Gastroesophageal sphincter (tissue), 4 donors: ENCODE measurements around the gene TMEM255B. TPM values are rescaled to one million over a fixed set of nuclear protein-coding genes. Genes with fewer than 3 reads are reported as not detected.

ENCODE experiments used
- ATAC-seq: fragments of 150-250 bp; one replicate; pipeline ENCODE4 v1.9.1; 2016; ENCODE audit warnings: mild to moderate bottlenecking, moderate library complexity
- H3K27ac ChIP-seq, 4 donors: fragments of 200-600 bp; sonication (generic) in 3 of 4; 1 replicate in 3 of 4; 2 replicates in 1 of 4; pipeline ENCODE4 v1.5.1; 2016 to 2019
- H3K27me3 ChIP-seq: fragments of 200-600 bp; sonication (generic); one replicate; pipeline ENCODE4 v1.5.1; 2019
- H3K36me3 ChIP-seq, 2 donors: fragments of 200-600 bp; sonication (generic); one replicate each; pipeline ENCODE4 v1.5.1; 2019; ENCODE audit warnings: control low read depth in 1 of 2
- H3K4me1 ChIP-seq, 3 donors: fragments of 200-600 bp; sonication (generic); 1 replicate in 2 of 3; 2 replicates in 1 of 3; pipeline ENCODE4 v1.5.1; 2016 to 2019; ENCODE audit warnings: control low read depth in 2 of 3
- H3K4me3 ChIP-seq, 2 donors: fragments of 200-600 bp; sonication (generic); one replicate each; pipeline ENCODE4 v1.5.1; 2019; ENCODE audit warnings: mild to moderate bottlenecking in 1 of 2, moderate library complexity in 1 of 2
- H3K9me3 ChIP-seq, 3 donors: fragments of 200-600 bp; sonication (generic); one replicate each; pipeline ENCODE4 v1.5.1; 2017 to 2019; ENCODE audit warnings: control low read depth in 2 of 3
- CTCF ChIP-seq, 4 experiments: fragments of 200-600 bp in 2 of 4; fragments of 450-650 bp in 2 of 4; sonication (generic) in 1 of 4; IDR thresholded peaks; one replicate each; pipeline ENCODE4 v1.5.1; 2017 to 2019; ENCODE audit warnings: antibody characterized with exemption in 4 of 4, mild to moderate bottlenecking in 2 of 4, moderate library complexity in 2 of 4
- EP300 ChIP-seq: sonication (generic); formaldehyde crosslinking; IDR thresholded peaks from one replicate; pipeline ENCODE4 v1.6.1; 2017; ENCODE audit warnings: antibody characterized with exemption, mild to moderate bottlenecking
- POLR2A ChIP-seq, 2 donors: fragments of 450-650 bp; IDR thresholded peaks; one replicate each; pipeline ENCODE4 v1.6.1; 2017; ENCODE audit warnings: antibody characterized with exemption in 2 of 2, mild to moderate bottlenecking in 2 of 2, moderate library complexity in 1 of 2
- POLR2AphosphoS5 ChIP-seq: sonication (generic); formaldehyde crosslinking; IDR thresholded peaks from one replicate; pipeline ENCODE4 v1.6.1; 2017; ENCODE audit warnings: antibody characterized with exemption
- WGBS, 2 donors: methylation state at CpG; one replicate each; pipeline ENCODE4 v1.1.5; 2018; ENCODE audit warnings: low coverage in 1 of 2; 5-methylcytosine and 5-hydroxymethylcytosine counted together
- total RNA-seq, 4 donors: library from RNA; depleted of rRNA; stranded (reverse); fragments of >200 nt; gene quantifications; one replicate each; pipeline ENCODE4 v1.1.0, GENCODE V29; 2016

TMEM255B gene
- total RNA-seq, 4 donors from 2014 or later = 4.9 to 13.2 (median 7.8) TPM

GRCh38 chr13:113746671-113747070 lies 12.4 kb upstream of the TMEM255B start:
- peaks cover 6% of the 10 kb centered on the region for H3K27me3 ChIP-seq
- WGBS, 2 donors = 0 to 42% methylated on average over 1 of the region's 12 CpGs
- H3K9me3 ChIP-seq = no peaks in the 10 kb centered on the region
- no peak for ATAC-seq
- H3K36me3 ChIP-seq = no peaks in the 10 kb centered on the region
- TF ChIP-seq CTCF (IDR thresholded peaks at IDR 0.05) (no peak), EP300 (no peak), POLR2AphosphoS5 (no peak)
- peaks cover 0 to 9% (median 0%) of the 10 kb centered on the region in 3 donors for H3K4me1 ChIP-seq
- no peak overlapping the region for H3K4me3 ChIP-seq
- H3K27ac ChIP-seq = no peak overlapping the region

DNA sequence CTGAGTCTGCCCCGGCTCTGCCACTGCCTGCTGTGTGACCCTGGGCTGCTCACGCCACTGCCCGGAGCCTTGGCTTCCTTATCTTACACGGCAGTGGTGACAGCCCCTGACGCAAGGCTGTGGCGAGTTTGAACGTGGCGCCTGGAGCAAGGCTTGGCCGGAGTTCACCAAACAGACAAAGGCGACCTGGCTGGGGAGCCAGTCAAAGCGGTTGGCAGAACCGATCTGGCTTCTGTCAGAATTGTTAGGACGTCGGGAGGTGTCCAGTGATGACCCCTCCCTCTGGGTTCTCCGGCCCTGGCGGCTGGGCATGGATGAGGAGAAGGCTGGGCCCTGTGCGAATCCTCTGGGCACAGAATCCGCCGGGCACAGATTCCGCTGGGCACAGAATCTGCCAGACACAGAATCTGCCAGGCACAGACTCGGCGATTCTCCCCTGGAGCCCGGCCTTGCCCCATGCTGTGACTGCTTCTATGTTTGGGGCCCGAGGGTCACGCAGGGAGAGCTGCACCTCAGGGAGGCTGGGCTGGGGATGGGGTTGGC lies 11.7 kb upstream of the TMEM255B start:
- Histone ChIP-seq H3K4me3 (no peak overlapping the region), H3K27me3 (peaks cover 6% of the 10 kb centered on the region), H3K36me3 (no peaks in the 10 kb centered on the region), H3K9me3 (no peaks in the 10 kb centered on the region), H3K4me1 (peaks cover 0 to 3% (median 0%) of the 10 kb centered on the region in 3 donors), H3K27ac (no peak overlapping the region)
- no peak for TF ChIP-seq CTCF (IDR thresholded peaks at IDR 0.05)
- no peak for TF ChIP-seq POLR2A (IDR thresholded peaks at IDR 0.05)
- TF ChIP-seq POLR2AphosphoS5 = no peak
- no peak for TF ChIP-seq EP300
- peak; percentile 24 for ATAC-seq
- WGBS, 2 donors = no CpG with 5 or more reads among the region's 25 CpGs

DNA sequence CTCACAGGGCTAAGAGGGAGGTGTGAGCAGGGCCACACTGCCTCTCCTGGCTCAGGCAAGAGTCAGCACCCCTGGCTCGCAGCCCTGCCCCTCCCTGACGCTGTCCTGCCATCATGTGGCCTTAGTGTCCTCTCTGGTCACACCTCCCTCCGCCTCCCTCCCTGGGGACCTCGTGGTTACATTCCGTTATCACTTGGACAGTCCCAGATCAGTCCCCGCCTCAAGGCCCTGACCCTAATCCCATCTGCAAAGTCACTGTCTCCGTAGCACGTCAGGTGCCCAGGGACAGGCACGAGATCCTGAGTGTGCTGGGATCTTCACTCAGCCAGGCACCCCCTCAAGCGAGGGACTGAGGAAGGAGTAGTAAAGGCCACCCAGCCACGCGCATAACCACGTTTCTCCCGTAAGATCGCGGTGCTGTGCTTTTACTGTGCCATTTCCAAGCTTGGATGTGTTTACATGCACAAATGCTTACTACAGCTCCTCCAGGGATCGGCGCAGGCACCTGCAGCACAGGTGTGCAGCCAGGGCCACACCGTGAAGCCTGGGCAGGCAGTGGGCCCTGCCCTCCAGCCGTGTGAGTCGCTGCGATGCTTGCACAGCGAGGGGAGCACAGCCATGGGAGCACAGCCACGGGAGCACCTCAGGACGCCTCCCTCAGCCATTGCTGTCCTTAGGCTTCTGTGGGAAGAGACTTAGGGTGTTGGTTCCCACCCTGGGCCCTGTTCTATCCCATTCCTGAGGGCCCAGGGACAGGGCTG lies 10.7 kb upstream of the TMEM255B start:
- WGBS, 2 donors = 55 to 88% methylated on average over 5 to 9 of the region's 25 CpGs
- no peak for TF ChIP-seq EP300
- no peak for TF ChIP-seq POLR2AphosphoS5
- no peak for TF ChIP-seq POLR2A (IDR thresholded peaks at IDR 0.05)
- TF ChIP-seq CTCF (IDR thresholded peaks at IDR 0.05) = no peak
- Histone ChIP-seq H3K9me3 (no peaks in the 10 kb centered on the region), H3K27ac (no peak overlapping the region), H3K36me3 (no peaks in the 10 kb centered on the region), H3K4me3 (no peak overlapping the region), H3K27me3 (no peaks in the 10 kb centered on the region), H3K4me1 (no peaks in the 10 kb centered on the region)
- ATAC-seq = no peak

DNA sequence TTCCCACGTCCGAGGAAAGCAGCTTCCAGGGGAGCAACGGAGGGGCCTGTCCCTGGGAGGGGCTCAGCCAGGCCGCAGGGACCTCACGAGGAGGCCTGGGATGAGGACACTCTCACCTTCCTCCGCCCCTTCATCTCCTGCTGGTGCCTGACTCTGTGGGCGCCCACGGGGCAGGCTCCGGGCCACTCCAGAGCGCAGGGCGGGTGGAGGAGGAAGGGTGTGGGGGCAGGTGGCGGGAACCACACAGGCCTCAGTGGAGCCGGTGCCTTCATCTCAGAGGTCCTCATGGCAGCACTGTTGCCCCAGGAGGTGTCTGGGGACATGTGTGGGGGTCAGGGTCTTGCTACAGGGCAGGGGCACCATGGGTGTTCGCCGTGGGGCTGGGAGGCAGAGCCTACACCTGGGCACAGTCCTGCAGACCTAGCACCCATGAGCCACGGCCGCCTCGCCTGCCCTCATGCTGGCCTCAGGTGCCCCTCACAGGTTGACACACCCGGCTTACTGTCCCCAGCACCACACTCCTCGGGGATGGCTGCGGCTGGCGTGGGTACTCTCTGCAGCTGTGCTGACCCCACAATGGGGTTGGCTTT lies 10.1 kb upstream of the TMEM255B start:
- H3K27me3 ChIP-seq = no peaks in the 10 kb centered on the region
- TF ChIP-seq EP300 (no peak), POLR2A (IDR thresholded peaks at IDR 0.05) (no peak), POLR2AphosphoS5 (no peak), CTCF (IDR thresholded peaks at IDR 0.05) (no peak)
- no peaks in the 10 kb centered on the region for H3K9me3 ChIP-seq
- WGBS, 2 donors = 100% methylated on average over 2 of the region's 22 CpGs; no CpG with 5 or more reads in 1 of the 2 donors
- no peaks in the 10 kb centered on the region for H3K36me3 ChIP-seq
- no peaks in the 10 kb centered on the region for H3K4me1 ChIP-seq
- no peak overlapping the region for H3K27ac ChIP-seq
- H3K4me3 ChIP-seq = no peak overlapping the region
- ATAC-seq = no peak
